T1000 (cell line): ENCODE results near the gene LIPH.
"Not testable (repeated sequence)": the region's sequence is repeated elsewhere in the genome, so short reads cannot be mapped to it uniquely, and the experiment has no call there.

ENCODE experiments used
- DNase-seq: peaks from one replicate; lab custom pipeline; 2025; ENCODE audit warnings: mixed read lengths; lab: John Stamatoyannopoulos, UW

The LIPH gene

DNA sequence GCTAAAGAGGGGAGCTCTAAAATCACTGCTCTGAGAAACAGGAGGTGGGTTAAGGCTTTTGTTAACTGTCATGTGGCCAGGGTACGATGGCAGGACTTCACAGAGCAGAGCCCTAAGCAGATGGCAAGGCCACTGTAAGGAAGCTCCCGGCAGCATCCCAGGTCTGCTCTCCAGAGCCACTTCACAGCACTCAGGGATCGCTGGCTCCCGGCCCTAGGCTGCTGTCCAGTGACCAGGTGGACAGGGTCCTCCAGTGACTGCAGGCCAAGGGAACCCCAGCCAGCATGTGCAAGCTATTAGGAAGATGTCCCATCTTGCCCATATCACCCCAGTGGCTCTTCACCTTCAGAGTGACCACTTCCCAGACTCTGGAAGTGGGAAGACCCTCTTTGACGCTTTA, 63.9 kb downstream of the LIPH start:
- no peak for DNase-seq

DNA sequence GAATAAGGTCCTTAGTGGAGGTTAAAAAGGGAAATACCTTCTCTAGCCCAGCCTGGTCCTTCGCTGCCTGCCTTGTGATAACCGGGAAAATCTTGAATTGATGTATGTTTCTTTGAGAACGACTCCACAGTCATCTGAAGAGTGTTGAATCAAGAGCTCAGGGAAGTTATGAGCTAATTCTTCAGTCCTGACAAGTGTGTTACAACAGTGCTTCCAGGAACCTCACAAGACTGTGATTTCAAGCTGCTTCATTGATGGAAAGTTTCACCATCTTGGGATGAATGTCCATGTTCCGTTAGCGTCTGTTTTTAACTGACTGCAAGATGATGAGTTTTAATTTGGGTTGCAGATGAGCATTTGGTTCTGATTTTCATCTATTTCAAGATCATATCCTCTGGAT, 66.0 kb downstream of the LIPH start:
- DNase-seq, result no peak

DNA sequence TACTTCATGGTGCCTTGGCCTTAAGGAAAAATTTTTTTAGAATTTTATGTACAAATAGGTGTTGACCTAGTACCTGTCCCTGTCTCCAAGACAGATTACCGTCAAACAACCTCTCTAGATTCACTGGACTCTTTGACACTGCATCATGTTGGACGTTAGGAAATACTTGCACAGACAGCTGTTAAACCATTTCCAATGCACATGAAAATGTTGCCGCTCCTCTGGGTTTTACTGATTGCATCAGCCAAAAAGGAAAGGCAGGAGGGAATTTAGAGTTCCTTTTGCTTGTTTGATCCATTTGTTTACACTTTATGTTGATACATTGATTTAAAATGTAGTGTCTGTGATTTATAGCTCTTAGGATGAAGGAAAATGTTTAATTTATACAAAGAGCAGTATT, 68.1 kb downstream of the LIPH start:
- no peak for DNase-seq

DNA sequence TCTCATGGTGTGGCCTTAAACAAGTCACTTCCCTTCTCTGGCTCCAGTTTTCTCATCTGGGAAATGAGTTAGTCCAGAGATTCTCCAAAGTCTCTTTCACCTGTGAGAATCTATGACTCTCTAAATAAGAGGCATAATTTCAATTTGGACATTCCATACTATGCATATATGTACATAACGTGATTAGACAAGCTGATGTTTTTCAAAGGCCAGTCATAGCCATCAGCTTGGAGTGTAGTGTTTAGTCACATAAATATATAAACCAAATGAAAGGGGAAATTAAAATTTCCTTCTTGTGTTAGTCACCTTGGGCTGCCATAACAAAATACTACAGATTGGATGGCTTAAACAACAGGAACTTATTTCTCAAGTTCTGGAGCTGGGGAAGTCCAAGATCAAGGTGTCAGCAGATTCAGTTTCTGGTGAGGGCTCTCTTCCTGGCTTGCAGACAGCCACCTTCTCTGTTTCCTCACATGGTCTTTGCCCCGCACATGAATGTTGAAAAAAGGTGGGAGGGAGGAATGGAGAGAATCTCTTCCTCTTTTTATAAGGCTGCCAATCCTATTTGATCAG, 72.9 kb downstream of the LIPH start:
- no peak for DNase-seq

DNA sequence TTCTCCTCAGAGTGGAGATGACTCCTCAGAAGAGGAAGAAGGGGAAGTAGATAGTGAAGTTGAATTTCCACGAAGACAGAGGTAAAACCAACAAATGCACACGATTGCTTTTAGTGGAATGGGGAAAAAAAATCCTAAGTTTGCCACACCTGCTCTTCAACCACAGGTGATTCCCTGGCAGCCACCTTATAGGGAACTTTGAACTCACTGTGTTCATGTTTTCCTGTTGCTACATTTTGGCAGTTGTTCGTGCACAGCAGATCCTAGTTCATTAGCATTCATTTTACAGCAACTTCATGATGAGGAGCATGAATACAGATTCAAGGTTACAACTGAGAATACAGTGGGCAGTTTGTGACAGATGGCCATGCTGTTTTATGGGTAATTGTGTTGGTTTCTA, 75.1 kb downstream of the LIPH start:
- DNase-seq, result no peak

DNA sequence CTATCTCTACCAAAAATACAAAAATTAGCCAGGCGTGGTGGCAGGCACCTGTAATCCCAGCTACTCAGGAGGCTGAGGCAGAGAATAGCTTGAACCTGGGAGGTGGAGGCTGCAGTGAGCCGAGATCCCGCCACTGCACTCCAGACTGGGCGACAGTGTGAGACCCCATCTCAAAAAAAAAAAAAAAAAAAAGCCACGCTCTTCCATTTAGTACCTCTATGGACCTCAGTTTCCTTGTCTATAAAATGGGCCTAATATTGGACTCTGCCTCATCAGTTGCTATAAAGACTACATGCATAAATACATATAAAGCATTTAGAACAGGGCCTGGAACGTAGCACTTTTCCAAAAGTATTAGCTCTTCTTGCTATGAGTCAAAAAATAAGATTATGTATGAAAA, 77.5 kb downstream of the LIPH start:
- not testable (repeated sequence) for DNase-seq

DNA sequence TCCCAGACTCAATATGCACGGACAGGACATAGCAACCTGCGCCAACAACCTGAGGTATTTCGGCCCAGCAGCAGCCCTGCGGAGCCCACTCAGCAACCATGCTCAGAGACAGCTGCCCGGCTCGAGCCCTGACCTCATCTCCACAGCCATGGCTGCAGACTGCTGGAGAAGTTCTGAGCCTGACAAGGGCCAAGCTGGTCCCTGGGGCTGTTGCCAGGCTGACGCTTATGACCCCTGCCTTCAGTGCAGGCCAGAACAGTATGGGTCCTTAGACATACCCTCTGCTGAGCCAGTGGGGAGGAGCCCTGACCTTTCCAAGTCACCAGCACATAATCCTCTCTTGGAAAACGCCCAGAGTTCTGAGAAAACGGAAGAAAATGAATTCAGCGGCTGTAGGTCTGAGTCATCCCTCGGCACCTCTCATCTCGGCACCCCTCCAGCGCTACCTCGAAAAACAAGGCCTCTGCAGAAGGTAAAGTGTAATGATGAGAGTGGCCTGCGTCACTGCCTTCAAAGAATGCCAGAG, 79.0 kb downstream of the LIPH start:
- no peak for DNase-seq

DNA sequence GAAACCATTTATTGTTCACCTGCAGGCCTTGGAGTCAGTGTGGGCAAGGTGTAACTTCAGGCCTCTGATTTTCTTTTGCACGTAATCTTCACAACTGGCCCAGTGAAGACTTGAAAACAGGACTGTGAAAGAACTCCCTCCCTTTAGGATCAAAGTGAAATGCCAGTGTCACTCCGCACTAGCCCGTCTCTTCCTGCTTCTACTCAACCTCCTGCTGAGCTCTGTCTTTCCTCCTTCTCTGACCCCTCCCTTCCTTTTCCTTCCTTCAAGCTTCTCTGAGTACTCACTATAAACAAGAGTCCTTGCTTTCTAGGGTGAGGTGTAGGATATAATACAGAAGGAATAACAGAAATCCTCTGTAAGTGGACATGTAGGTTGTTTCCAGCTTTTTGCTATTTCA, 82.1 kb downstream of the LIPH start:
- DNase-seq, result no peak

DNA sequence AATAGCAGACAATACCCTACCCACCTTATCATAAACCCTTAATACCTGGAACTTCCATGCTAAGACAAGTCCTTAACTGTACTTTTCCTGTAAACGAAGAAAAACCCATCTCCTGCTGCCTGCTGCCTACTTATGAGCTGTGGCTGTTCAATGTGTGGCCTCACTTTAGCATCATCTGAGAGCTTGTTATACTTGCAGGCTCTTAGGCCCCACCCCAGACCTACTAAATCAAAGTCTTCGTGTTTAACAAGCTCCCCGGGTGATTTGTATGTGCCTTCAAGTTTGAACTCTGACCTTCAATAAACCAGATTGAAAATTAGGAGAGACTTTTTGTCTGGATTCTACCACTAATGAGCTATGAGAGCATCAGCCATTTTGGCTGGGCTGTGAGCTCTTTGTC, 82.8 kb downstream of the LIPH start:
- no peak for DNase-seq

DNA sequence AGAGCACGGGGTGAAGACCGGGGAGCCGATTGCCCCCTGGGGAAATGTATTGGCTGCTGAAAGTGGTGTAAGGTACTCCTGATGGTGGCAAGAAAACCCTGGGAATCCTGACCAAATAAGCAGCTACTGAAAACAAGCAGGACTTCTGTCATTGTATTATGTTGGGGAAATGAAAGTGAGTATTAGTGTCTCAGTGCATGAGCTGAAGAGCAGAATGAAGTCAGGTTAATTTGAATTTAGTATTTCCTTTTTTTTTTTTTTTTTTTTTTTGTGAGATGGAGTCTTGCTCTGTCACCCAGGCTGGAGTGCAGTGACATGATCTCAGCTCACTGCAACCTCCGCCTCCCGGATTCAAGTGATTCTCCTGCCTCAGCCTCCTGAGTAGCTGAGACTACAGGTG, 86.3 kb downstream of the LIPH start:
- not testable (repeated sequence) for DNase-seq

DNA sequence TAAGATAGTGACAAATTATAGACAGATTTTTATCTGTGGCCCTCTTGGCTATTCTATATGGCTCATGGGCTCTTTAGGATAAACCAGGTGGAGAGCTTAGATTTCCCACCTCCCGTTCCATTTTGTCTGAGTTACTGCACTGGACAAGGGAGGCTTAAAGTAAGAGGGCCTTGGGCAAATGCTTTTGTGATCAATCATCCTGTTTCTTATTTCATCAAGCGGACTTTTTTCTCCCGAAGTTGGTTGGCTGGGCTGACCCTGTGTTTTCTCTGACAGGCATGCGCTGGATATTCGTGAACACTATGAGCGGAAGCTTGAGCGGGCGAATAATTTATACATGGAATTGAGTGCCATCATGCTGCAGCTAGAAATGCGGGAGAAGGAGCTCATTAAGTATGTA, 86.9 kb downstream of the LIPH start:
- DNase-seq, result no peak

DNA sequence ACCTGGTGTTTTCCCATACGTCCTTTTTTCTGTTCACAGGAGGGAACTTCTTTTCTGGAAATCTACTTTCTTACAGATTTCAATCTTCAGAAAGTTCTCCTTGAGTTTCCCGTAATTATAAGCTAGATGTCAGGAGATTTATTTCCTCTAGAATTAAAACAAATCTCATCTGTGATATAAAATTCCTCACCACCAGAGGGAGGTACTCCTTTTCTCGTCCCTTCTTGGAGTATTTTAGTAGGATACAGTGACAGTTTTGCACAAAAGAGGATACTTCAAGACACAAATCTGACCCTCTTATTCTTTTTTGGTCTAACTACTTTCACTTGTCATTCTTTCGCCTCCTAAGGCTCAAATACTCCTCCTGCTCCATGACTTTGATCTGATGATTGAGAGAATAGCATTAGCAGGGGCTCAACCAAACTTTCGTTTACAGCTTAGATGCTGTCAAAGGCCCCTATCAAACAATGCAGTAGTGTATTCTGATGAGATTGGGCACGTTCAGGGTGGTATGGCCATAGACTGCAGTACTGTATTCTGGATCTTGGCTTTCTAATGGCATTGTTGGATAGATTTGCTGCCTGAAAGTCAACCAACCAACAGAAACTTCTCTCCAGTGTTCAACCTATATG, 91.6 kb downstream of the LIPH start:
- no peak for DNase-seq

DNA sequence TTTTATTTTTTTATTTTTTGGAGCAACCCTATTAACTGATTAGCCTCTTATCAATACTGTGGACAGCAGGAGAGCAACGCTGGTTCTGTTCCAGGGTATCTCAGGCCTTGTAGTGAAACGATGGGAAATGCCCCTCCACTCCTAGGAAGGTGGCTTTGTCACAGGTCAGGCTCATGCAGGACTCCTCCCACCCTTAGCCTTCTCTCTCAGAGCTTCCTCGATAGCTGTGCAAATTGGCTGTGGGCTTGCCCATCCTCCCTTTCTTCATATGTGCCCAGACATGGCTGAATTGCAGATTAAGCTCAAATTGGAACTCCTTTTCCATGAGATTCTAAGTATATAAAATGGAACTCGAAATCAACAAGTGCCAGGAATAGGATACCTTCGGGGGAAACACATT, 92.1 kb downstream of the LIPH start:
- DNase-seq, result no peak

DNA sequence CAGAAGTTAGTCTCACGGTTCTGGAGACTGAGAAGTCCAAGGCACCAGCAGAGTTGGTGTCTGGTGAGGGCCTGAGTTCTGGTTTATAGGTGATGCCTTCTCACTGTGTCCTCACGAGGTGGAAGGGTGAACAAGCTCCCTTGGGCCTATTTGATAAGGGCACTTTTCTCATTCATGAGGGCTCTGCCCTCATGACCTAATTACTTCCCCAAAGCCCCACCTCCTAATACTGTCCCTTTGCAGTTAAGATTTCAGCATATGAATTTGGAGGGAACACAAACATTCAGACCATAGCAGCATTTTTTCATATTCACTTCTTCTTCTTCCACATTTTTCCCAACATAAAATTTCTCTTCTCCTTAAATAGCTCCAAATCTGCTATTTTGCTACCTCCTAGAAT, 95.0 kb downstream of the LIPH start:
- DNase-seq, result no peak
